Measurements from ENCODE around the gene SNCA.

The SNCA gene

DNA sequence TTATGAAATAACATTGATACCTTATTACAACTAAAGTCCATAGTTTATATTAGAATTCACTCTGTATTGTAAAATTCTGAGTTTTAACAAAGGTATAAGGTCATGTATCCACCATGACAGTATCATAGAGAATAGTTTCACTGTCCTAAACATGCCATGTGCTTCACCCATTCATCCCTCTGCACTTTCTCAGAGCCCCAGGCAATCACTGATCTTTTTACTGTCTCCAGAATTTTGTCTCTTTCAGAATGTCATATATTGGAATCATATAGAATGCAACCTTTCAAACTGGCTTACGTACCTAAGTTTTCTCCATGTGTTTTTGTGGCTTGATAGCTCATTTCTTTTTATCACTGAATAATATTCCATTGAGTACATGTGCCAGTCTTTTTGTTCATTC is 33.9 kb downstream of the SNCA start:
- DNase-seq (ENCODE audit: low read depth in 2 of 2), result no peak
- no peak overlapping the region for H3K4me3 ChIP-seq (replicated peaks in 1 of 2; ENCODE audit: low read depth in 2 of 2, low read length in 2 of 2)
- TF ChIP-seq, protein P1, sequence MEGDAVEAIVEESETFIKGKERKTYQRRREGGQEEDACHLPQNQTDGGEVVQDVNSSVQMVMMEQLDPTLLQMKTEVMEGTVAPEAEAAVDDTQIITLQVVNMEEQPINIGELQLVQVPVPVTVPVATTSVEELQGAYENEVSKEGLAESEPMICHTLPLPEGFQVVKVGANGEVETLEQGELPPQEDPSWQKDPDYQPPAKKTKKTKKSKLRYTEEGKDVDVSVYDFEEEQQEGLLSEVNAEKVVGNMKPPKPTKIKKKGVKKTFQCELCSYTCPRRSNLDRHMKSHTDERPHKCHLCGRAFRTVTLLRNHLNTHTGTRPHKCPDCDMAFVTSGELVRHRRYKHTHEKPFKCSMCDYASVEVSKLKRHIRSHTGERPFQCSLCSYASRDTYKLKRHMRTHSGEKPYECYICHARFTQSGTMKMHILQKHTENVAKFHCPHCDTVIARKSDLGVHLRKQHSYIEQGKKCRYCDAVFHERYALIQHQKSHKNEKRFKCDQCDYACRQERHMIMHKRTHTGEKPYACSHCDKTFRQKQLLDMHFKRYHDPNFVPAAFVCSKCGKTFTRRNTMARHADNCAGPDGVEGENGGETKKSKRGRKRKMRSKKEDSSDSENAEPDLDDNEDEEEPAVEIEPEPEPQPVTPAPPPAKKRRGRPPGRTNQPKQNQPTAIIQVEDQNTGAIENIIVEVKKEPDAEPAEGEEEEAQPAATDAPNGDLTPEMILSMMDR (IDR thresholded peaks at IDR 0.05; ENCODE audit: low read depth, low read length), result no peak

DNA sequence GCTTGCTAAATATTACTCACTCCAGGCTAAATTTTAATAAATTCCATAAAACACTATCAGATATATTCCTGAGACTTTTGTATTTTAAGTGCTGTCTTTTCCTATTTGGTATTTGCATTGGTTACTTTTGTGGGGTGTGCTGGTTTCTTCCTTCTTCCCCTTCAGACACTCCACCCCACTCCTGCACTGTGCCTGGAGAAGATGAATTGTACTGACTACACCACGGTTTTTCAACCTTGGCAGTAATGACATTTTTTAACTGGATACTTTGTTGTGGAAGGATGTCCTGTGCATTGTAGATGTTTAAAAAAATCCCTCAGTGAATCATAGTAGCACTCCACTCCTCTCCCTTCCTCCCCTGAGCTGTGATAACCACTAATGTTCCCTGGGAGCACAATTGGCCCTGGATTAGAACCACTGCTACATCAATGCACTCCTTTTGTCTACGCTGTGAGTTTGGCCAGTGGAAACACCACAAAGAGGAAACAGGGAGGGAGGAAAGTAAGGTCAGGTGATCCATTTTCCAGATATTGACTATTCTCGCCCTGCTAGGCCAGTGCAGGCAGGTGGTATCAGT is 36.3 kb downstream of the SNCA start:
- peak; percentile 9 to 23 for DNase-seq (ENCODE audit: low read depth in 2 of 2)
- H3K4me3 ChIP-seq (replicated peaks in 1 of 2; ENCODE audit: low read depth in 2 of 2, low read length in 2 of 2), result no peak overlapping the region
- TF ChIP-seq, protein P1 (IDR thresholded peaks at IDR 0.05; ENCODE audit: low read depth, low read length), result no peak

DNA sequence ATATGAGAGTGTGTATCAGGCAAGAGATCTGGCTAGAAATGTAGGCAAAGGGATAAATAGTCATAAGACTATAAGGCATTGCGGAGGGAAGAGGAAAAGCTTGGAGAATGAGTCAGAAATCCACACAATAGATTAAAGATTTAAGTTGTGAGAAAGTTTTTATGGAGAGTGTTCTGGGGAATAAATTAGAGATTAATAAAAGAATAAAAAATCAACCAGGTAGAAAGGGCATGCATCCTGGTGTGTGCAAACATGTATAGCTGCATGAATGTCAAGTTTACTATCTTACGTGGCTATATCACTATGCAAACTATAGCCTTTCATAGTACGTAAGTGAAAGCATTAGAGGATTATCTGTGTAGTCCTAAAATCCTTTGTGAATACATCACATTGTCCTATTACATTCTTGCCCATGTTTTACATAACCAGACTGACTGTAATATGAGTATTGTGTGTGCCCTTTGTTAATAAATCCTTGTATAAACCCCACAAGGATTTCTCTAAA is 36.9 kb downstream of the SNCA start:
- peak; percentile 33 to 49 for DNase-seq (ENCODE audit: low read depth in 2 of 2)

DNA sequence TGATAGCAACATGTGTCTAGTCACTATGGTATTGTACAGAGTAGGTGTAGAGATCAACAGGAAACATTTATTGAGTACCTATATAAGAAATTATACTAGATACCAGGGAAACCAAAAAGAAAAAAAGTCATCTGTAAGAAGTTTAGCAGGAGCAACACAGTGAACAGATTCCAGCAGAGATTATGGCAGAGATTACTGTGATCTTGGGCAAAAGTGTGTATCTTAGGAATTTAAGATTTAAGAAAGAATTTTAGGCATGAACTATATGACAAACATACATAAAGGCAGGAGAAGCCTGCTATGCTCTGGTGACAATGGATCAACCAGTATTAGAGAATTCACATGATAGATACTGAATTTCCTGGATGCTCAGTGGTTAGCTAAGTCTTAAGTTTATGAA is 37.9 kb downstream of the SNCA start:
- DNase-seq (ENCODE audit: low read depth in 2 of 2), result no peak
- TF ChIP-seq, protein P1 (IDR thresholded peaks at IDR 0.05; ENCODE audit: low read depth, low read length), result no peak
- no peak overlapping the region for H3K4me3 ChIP-seq (replicated peaks in 1 of 2; ENCODE audit: low read depth in 2 of 2, low read length in 2 of 2)

More for the DNA sequence above, 36.9 kb downstream of the SNCA start:
- no peak overlapping the region for H3K4me3 ChIP-seq (replicated peaks in 1 of 2; ENCODE audit: low read depth in 2 of 2, low read length in 2 of 2)
- TF ChIP-seq, protein P1 (IDR thresholded peaks at IDR 0.05; ENCODE audit: low read depth, low read length), result no peak

DNA sequence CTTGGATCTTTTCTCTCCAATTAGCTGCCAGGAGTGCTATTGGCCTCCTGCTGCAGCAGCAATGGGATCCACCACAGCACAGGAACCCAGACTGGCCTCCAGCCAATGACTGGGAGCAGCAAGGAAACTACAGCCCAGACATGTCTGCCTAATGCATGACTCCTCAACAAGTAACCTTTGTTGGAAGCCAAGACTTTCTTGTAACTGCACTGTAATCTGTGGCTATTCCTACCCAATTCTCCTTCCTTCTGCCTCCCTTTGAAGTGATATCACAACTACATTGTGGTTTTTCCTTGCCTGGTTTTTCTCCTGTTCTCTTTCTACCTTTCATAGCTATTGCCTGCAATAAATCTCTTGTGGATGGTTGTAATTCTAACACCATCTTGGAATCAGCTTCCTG is 39.8 kb downstream of the SNCA start:
- DNase-seq (ENCODE audit: low read depth in 2 of 2), result peak; percentile 37 to 76
- TF ChIP-seq, protein P1 (IDR thresholded peaks at IDR 0.05; ENCODE audit: low read depth, low read length), result no peak
- H3K4me3 ChIP-seq (replicated peaks in 1 of 2; ENCODE audit: low read depth in 2 of 2, low read length in 2 of 2), result no peak overlapping the region

DNA sequence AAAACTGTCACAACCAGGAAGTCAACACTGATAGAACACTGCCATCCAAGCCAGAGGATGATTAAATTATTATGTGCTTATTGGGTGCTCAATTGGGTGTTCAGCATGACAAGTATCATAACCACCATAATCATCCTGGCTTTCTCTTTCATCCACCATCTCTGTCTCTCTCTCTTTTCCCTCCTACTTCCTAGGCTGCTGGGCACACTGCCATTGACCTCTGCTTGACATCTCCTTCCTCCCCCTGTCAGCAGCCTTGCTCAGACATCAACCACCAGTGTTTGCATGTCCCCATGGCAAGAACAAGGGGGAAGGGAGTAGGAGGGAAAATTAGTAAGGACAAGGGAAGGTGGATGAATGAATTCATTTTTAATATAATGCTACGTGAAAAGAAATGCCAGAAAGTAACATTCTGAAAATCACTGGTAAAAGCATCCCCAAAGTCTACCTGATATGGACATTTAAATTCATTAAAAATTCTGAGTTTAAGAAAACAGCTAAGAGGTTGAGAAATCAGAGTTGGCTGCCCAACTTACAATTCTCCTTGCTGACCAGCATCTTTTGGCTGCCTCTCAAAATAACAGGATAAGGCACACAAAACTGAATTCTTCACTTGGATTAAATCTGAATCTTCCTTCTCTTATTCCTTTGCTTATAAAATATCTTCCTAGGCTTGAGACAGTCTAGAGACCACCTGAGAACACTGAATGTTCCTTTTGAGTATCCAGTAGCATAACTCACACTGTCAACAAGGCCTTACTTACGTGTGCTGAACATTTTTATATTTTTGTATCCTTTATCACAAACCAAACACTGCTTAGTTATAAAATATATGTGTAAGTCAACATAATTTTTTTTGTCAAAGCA is 48.5 kb downstream of the SNCA start:
- no peak overlapping the region for H3K4me3 ChIP-seq (replicated peaks in 1 of 2; ENCODE audit: low read depth in 2 of 2, low read length in 2 of 2)
- TF ChIP-seq, protein P1 (IDR thresholded peaks at IDR 0.05; ENCODE audit: low read depth, low read length), result no peak
- peak in 1 of 2 donors; percentile 93 for DNase-seq (ENCODE audit: low read depth in 2 of 2)
